Activated T-helper 1 cell treated with anti-CD3 and anti-CD28 coated beads, Interleukin-2, amount 50 U/mL, for 16 hours (primary cell): ENCODE data around the gene MAPK1.
"Not testable (repeated sequence)": the region's sequence is repeated elsewhere in the genome, so short reads cannot be mapped to it uniquely, and the experiment has no call there.

Experiments used
- DNase-seq, 2 donors: peaks; one replicate each; pipeline ENCODE4 v3.0.0-alpha.2; 2020; ENCODE audit warnings: low read depth in 1 of 2, low spot score in 1 of 2

MAPK1 gene

DNA sequence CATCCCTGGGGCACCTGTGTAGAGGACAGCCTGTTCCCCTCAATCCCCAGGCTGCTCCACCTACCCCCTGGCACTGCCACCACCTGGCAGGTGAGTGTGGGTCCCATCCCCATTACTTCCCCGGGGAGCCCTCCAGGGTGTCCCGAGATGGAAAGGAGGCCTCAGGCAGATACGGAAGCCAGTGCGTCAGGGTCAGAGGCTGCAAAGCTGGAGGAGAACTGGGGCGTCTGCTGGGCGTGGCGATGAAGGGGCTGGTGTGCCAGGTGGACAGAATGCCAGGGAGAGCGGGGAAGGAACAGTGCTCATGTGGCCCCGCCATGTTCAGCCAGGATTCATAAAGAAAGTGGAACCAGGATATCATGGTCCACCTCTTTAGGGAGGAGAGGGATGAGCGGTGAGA lies 139.7 kb downstream of the MAPK1 start:
- no peak for DNase-seq

DNA sequence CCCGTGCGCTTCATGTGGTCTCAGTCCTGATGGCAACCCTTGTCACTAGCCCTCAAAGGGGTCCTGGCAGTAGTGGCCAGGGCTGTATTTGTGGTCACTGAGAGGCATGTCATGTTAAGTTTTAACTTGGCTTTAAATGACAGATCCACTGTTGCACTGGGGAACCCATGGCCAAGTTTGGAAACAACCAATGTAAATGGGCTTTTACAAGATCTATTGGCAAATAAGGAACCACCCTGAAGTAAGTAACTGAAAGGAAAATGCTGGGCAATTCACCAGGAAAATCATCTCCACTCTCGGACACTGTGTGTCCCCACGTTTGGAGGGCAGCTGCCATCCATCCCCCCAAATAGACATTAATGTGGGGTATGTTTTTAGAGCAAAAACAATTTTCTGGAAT lies 140.3 kb downstream of the MAPK1 start:
- DNase-seq: no peak

DNA sequence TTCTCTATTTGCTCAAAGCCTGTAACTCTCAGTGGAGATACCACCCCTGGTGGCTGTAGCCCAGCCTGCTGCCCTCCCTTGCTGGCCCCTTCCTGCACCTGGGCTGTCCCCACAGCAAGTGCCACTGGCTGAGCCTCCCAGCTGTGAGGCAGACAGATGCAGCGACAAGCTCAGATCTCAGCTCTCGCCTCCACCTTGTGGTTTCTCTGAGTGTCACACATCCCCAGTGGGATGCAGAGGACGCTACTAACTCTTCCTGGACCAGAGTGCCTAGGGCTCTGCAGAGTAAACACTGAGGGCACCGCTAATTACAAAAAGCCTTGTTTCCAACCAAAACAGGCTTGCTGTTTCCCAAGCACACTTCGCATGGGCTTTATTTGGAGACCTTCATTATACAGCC lies 140.8 kb downstream of the MAPK1 start:
- no peak for DNase-seq

DNA sequence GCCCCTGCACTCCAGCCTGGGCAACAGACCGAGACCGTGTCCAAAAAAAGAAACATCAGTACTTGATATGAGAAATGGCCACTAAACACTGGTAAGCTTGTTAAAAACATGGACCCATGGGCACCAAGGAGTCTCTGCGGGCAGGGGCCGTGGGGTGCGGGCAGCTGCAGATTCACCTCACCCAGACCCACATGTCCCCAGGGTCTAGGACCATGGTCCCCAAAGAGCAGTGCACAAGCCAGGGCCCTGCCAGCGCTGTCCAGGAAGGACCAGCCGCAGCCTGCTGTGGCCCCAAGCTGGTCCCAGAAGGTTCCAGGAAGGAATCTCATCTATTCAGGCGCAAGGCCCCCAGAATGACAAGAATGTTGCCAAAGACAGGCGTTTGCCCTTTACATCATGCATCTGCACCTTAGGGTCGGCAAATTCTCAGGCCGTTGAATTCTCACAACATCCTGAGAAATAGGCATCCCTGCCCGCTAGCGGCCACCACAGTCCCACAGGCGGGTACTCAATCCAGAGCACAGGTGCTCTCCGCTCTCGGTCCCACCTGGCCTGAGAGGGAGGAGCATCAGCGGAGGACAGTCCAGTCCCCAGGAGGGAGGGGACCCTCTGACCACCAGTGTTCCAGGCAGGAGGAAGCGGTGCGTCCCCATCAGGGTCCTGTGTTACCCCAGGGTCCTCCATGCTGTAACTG lies 141.3 kb downstream of the MAPK1 start:
- no peak for DNase-seq

DNA sequence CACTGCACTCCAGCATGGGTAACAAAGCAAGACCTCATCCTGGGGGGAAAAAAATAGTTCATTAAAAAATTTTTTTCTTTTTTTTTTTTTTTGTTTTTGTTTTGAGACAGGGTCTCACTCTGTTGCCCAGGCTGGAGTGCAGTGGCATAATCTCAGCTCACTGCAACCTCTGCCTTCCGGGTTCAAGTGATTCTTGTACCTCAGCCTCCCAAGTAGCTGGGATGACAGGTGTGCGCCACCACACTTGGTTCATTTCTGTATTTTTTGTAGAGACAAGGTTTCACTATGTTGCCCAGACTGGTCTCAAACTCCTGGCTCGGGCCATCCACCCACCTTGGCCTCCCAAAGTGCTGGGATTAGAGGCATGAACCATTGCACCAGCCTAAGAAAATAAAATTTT lies 142.9 kb downstream of the MAPK1 start:
- not testable (repeated sequence) for DNase-seq

DNA sequence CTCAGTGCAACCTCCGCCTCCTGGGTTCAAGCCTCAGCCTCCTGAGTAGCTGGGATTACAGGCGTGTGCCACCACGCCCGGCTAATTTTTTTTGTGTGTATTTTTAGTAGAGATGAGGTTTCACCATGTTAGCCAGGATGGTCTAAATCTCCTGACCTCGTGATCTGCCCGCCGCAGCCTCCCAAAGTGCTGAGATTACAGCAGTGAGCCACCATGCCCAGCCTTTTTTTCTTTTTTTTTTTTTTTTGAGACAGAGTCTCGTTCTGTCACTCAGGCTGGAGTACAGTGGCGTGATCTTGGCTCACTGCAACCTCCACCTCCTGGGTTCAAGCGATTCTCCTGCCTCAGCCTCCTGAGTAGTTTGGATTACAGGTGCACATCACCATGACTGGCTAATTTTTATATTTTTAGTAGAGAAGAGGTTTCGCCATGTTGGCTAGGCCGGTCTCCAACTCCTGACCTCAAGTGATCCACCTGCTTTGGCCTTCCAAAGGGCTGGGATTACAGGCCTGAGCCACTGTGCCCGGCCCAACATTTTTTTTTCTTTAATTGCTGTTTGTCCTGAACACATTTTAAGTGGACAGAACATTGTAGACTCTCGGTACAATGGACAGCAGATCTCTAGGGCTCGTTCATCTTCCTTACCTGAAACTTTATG lies 146.1 kb downstream of the MAPK1 start:
- DNase-seq: not testable (repeated sequence)

DNA sequence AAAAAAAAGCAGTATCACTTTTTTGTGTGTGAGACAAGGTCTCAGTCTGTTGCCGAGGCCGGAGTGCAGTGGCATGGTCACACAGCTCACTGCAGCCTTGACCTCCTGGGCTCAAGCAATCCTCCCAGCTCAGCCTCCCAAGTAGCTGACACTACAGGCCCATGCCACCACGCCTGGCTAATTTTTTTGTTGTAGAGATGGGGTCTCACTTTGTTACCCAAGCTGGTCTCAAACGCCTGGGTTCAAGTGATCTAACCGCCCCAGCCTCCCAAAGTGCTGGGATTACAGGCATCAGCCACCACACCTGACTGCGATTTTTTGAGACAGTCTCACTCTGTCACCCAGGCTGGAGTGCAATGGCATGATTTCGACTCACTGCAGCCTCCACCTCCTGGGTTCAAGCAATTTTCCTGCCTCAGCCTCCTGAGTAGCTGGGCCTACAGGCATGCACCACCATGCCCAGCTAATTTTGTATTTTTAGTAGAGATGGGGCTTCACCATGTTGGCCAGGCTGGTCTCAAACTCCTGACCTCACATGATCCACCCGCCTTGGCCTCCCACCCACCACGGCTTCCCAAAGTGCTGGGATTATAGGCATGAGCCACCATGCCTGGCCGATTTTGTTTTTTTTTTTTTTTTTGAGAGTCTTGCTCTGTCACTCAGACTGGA lies 147.1 kb downstream of the MAPK1 start:
- not testable (repeated sequence) for DNase-seq

DNA sequence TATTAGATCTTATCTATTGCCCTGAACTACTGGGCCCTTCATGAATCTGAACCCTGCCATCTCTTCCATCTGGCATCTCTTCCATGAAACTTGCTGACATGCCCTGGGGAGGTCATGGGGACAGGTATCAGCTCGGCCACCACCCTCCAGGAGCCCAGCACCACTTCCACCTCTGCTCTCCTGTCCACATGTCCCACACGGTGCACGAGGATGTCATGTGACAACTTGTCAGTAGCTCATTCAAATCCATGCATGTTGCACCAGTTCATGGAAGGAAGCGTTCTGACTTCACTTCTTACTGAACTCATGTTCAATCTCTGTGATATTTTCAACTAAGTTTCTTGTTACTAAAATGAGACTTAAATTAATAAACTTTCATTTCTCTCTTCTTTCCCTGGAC lies 148.4 kb downstream of the MAPK1 start:
- no peak for DNase-seq

DNA sequence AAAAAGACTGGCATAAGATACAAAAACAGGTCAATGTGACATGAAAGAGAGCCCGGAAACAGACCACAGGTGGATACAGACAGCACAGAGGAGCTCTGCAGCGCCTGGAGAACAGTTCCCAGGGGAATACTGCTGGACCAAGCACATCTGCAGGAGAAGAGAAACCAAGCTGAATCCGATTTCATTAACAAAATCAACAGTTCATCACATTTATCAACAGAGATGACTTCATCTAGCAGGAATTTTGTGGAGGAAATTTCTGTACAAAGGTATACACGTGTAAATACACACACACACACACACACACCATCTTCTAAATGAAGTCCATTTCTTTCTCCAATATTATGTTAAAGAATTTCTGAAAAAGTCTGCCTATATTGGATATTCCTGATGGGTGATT lies 148.9 kb downstream of the MAPK1 start:
- DNase-seq: no peak

DNA sequence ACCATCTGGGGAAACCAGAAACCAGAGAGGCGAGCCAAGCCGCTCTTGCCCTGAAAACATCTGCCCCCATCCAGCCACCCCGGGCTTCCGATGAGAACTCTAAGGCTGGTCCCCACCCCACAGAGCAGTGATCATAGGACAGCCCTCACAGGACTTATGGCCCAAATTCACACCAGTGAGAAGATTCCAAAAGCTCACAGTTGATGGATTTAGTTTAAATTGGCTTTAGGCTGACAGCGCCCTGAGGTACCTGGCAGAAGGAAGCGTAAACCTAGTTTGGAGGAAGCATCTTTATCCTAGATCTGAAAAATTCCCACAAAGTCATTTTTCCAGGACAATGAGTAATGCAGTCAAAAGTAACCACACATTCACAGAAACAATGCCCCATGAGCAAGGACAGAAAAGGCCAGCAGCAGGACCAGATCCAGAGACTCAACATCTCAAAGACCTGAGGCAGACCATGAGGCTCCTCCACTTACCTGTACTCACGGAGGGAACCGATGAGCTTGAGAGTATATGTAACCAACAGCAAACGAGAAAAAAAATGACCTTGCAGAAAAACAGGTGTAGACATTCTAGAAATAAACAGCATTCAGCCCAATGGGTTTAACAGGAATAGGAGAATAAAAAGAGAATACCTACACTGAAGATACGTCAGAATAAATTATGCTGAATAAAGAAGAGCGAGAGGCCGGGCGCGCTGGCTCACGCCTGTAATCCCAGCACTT lies 150.9 kb downstream of the MAPK1 start:
- DNase-seq: not testable (repeated sequence)

DNA sequence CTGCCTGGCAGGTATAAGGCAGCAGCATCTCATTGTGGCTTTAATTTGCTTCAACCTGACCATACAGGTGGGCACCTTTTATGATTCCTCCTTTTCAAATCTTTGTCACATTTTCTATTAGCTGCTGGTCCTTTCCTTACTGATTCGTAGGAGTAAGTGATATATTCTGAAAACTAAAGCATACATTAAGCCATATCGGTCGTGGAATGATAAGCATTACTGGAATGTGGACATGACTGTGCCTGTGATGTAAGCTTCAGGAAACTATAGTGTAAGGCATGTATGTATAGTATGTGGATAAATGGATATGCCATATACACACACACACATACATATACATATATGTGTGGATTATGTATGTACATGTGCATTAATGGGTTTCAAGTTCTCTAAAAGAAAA lies 152.7 kb downstream of the MAPK1 start:
- DNase-seq: no peak

DNA sequence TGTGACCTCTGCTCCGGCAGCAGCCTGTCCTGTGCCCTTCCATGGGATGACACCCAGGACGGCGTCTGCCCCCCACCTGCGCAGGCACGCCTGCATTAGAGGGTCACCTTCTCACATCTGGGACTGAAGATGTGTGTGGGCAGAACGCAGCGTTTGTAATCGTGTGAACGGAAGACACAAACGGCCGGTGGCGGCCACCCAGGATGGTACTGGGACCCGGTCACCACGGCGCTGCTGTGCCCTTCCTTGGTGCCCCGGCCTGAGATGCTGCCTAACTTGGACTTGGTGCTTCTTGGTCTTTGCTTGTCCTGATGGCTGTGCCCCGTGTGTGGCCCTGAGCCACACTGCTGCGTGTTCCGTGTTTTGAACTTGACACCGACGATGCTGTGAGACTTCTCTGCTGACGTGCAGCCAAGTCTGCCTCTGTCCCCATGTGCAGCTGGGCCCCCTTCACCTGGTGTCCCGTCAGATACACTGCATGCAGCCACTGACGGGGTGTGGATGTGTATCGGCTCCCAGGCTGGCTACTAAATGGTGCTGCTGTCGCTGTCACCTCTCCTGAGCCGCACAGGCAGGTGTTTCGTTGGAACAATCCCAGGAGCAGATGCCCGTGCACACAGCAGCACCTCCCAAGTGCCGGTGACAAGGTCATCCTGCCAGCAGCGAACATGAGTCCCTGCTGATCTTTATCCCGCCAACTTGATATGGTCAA lies 153.2 kb downstream of the MAPK1 start:
- no peak for DNase-seq

DNA sequence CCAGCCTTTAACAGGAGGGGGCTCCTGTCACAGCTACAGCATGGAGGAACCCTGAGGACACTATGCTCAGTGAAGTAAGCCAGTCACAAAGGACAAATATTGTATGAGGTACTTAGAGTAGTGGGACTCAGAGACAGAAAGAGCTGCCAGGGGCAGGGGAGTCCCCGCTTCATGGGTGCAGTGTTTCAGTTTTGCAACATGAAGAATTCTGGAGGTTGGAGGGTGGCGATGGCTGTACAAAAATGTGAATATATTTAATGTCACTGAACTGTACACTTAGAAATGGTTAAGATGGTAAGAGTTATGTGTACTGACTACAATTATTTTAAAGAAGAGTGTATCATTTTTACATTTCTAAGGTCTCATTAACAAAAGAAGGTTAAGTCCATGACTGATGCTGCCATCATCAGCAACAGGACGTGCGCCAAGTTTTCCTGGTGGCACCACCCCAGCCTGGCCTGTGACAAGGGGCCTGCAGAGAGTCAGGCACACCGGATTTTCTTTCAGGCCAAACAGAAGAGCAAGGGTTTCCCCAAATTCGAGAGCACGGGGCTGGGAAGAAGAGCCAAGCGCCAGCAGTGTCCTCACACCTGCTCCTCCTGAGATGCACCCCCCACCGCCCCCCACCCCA lies 153.9 kb downstream of the MAPK1 start:
- no peak for DNase-seq

DNA sequence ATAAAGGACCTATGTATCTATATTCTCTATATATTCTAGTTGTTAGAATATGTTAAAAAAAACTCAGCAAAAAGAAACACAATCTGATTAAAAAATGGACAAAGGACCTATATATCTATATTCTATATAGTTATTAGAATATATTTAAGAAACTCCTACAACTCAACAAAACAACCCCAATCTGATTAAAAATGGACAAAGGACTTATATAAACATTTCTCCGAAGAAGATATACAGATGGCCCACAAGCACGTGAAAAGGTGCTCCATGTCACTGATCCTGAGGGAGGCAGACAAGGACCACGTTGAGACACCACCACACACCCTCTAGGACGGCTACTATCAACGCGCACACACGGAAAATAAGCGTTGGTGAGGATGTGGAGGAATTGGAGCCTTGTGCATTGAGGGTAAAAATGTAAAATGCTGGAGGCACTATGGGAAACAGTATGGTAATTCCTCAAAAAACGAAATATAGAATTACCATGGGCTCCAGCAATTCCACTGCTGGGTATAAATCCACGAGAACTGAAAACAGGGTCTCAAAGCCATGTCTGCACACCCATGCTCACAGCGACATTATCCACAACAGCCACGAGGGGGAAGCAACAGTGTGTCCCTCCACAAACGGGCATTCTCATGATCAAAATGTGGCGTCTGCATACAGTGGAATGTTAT lies 154.6 kb downstream of the MAPK1 start:
- peak in 1 of 2 donors; percentile 29 for DNase-seq

DNA sequence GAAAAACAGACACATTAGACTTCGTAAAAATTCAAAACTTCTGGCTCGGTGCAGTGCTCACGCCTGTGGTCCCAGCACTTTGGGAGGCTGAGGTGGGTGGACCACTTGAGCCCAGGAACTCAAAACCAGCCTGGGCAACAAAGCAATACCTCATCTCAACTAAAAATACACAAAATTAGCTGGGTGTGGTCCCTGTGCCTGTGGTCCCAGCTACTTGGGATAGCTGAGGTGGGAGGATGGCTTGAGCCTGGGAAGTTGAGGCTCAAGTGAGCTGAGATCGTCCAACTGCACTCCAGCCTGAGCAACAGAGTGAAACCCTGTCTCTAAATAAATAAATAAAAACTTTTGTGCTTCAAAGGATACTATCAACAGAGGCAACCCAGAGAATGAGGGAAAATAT lies 155.6 kb downstream of the MAPK1 start:
- DNase-seq: no peak

DNA sequence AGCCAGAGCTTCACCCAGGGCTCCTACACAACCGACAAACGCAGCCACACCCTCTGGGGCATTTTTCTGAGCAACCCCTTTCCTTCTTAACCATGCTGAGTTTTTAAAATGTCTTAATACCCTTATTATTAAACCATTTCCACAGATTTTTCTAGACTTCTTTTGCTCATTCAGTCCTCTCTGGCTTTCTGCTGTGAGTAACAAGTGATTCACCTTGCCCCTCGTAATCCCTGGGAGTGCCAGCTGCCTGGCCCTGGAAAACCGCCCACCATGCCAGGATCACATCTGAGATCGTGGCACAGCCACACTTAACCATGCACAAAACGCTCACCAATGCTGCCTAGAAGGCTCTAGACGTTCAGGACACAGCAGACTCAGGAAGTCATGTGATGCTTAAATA lies 157.3 kb downstream of the MAPK1 start:
- no peak for DNase-seq

DNA sequence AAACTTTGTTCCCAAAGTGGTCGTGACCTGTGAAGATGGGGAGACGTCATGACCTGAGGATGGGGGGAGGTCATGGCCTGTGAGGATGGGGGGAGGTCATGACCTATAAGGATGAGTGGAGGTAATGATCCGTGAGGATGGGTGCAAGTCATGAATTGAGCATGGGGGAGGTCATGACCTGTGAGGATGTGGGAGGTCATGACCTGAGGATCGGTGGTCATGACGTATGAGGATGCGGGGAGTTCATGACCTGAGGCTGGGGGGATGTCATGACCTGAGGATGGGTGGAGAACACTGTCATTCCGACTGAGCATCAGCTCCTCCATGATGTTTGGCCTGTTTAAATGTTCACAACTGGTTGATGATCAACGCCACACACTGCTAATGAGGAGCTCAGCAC lies 157.8 kb downstream of the MAPK1 start:
- no peak for DNase-seq

DNA sequence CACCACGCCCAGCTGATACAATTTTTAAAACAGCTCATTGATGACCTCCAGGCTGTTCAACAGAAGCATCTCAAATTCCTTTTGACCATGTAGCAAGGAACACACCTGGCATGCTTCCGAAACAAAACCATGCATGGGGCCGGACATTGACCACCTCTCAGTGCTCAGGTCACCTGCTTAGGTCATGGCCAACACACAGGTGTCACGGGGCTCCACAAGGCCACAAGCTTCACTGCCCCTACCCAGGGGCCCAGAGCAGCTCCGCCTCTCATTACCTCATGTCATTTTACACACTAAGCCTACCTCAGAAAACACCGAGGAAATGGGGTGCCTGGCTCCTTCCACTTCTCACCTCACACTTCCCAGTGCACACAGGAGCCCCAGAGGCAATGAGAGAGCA lies 158.5 kb downstream of the MAPK1 start:
- DNase-seq: no peak

DNA sequence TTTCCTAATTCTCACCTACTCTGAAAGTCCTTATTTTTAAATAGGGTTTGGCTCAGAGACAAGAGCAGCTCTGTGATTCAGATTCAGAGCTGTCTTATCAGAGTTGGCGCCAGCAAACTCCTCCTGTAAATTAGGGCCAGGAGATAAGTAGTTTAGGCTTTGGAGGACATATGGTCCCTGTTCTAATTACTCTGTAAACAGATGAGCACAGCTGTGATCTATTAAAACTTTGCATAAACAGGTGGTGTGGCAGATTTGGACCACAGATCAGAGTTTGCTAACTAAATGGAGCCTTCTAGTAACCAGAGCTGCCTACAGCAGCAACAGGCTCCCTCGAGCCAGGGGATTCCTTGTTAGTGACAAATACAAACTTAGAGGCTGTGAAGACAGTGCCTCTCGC lies 159.8 kb downstream of the MAPK1 start:
- DNase-seq: no peak
